Hippocampal formation (tissue), 2 donors: ENCODE measurements around the gene ST7.
"Not testable (repeated sequence)": the region's sequence is repeated elsewhere in the genome, so short reads cannot be mapped to it uniquely, and the experiment has no call there.

Experiments
- DNase-seq, 2 donors: peaks; one replicate each; lab custom pipeline; 2025; lab: John Stamatoyannopoulos, UW

The ST7 gene

DNA sequence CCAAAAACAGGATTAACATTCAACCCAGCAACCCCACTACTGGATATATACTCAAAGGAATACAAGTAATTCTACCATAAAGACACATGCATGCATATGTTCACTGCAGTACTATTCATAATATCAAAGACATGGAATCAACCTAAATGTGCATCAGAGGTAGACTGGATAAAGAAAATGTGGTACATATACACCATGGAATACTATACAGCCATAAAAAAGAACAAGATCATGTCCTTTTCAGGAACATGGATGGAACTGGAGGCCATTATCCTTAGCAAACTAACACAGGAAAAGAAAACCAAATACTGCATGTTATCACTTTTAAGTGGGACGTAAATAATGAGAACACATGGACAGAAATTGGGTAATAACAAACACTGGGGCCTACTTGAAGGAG is 77.5 kb downstream of the ST7 start:
- DNase-seq: not testable (repeated sequence)

DNA sequence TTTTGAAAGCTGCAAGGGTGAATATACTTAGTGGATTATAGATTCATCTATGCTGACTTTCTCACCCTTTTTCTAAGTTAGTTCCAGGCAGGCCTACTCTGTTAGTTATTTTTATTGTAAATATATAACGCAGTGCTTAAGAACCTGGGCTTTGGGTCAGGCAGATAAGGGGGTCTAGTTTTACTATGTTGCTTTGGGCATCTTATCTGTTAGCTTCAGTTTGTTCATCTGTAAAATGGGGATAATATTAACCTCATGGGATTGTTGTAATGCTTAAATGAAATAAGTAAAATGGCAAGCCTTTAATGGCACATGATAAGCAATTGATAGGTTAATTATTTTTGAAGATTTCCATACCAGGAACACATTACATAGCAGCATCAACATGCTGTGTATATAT is 79.5 kb downstream of the ST7 start:
- DNase-seq: no peak

DNA sequence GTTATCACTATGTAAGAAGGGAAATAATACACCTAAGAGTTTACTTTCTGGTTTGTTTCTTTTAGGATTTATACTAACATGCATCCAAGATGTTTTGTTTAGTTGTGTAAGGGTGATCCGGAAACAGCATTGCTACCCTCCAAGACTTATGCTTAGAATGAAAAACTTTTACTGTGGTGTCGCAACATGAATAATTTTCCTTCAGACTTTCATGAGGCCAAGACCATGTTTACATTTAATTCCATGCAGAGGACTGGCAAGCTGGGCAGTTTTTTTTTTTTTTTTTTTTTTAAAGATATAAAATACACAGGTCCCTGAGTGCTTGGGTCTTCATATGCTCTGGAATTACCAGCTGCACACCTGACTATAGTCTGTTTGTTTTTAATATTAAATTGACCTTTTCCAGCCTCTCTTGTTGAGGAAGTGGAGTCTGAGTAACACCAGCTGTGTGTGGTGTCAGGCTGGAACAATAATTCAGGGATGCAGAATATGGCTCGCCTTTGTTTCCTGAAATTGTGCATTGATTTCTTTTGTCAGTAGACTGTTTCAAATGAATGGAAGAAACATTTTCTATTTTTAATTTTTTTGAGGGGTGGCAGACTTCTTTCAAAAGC is 81.7 kb downstream of the ST7 start:
- no peak for DNase-seq

DNA sequence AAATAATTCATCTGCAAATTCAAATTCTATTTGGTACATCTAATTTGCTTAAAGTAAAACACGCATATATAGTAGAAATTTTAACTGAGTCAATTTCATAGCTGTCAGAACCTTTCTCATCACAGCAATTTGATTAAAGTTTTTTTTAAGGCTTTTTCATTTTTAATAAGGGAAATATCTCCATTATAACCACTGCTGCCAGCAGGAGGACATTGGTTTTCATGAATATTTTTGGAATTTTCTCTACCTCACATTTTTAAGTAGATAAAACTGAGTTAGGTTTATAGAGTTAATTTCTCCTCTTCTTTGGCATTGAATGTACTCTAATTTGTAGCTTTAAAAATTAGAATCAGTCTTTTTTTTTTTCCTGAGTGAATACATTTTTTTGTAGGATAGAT is 82.2 kb downstream of the ST7 start:
- DNase-seq: no peak

DNA sequence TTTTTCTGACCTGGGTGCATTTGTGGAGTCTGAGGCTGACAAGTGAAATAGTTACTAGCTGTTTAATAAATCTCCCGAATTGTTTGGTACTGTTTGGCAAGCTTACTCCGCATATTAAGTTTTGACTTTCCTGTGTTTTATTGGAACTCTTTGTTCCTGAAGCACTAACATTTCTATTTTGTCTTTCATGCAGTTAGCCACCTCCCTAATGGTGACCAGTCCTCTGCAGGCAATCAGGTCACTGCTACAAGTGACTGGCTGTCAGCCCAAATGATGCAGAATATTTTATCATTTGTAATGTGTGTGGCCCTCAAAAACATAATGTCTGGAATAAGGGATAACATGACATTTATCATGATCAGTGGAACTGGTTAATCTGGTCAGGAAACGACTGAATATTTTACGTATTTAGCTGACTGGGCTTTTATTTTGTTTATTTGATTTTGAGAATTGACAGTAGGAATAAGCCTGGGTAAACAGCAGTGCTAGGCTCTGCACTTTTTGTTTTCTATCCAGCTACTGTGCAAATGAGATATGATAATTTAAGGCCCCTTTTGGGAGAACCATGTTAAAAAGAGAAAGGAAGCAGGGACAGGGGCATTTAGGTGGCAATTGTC is 82.9 kb downstream of the ST7 start:
- DNase-seq: no peak

DNA sequence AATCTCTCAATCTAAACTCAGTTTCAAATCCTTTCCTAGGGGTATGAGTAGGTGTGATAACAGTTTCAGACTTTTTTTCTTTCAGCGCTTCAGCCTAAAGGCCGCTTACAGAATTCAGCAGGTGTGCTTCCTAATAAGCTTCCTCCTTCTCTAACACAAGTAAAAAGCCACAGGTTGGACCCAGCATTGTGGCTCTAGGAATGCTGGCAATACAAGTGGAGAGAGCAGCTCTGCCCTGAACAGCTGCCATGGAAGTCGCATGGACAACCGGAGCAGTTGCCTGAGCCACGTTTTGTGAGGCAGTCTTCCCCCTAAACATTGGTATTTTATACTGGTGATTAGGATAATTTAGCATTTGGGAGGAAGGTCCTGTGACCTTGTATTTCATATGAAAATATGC is 83.5 kb downstream of the ST7 start:
- DNase-seq: no peak

DNA sequence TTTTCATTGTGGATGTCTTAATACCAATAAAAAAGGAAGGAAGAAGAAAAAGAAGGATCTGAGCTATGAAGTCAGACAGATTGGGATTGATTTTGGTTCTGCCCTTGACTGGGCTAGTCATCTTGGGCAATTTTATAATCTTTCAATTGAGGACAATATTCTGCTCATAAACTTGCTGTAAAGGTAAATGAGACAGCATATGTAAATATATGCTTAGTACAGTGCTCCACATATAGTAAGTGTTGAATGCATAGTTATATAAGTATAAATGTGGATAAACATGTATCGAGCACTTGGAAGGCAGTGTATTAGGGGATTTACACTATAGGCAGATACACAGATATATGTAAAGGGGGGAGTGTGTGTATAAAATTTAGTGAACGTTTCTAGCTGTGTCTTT is 85.1 kb downstream of the ST7 start:
- DNase-seq: no peak

DNA sequence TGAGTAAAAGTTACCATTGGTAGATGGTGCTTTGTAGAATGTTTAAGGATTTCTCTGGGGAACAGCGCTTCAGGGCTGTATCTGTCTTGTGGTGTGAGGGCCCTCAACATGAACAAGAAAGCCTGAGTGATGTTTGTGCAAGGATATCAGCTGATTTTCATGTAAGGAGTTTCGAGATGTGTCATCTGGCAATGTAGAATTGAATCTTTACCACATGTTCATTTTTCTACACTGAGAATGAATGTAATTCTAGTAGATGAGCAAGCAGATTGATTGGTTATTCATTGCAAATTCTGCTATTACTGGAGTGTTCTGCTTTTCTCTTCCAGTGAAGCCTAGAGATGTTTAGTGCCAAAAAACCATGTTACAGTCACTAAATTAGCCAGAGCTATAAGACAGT is 87.7 kb downstream of the ST7 start:
- no peak for DNase-seq

DNA sequence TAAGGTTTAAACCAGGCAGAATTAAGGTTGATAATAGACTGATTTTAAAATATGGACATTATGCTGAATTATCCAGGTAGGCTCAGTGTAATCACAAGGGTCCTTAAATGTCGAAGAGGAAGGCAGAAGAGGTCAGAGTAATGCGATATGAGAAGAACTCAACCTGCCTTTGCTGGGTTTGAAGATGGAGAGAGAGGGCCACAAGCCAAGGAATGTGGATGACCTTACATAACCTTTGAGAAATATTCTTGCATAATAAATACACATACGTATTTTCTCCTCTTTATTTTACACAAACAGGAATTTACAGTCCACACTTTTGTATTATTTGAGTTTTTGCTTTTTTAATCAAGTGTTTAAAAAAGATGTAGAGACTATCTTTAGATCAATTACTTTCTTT is 88.5 kb downstream of the ST7 start:
- no peak for DNase-seq

DNA sequence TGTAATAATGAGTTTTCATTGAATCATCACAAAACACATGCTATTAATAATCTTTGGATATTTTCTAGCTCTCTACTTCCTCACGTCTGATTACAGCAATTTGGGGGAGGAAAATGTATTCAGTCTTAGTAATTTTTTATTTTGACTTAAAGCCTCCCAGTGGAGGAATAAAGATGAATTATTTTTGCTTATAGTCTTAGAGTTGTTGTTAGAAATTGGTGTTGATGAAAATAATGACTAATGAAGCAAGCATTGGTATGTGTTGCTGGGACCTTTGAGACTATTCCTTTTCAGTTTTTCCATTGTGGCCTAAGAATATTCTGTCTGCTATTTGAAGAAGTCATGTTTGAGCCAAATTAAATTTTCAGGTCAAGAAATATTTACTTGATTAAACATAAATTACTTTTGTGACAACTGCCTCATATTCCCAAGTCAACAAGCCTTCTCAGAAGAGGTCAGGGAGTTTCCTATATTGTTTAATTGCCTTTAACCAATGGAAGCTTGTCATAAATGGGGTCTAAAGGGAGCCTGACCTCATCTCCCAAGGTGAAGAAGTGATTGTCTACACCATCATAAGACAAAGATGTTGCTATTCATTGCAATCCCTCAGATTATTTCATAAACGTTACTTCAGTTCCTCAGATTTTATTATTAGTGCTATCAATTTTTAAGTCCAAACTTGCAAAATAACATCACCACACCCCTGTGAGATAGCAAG is 90.0 kb downstream of the ST7 start:
- no peak for DNase-seq

DNA sequence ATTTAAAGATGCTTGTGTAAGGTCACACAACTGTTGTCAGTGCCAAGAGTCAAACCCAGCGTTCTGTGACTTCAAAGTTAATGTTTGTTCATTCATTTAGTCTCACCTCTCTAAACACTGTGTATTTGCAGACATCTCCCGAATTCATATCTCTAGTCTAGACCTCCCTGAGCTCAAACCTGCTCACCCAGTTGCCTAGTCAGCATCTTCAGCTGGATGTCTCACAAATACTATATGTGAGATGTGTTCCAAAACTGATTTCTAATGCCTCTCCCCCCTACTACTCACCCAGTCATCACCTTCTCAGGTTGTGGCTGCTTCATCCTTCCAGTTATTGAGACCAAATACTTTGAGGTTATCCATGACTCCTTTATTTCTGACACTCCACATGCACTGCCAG is 91.4 kb downstream of the ST7 start:
- no peak for DNase-seq

DNA sequence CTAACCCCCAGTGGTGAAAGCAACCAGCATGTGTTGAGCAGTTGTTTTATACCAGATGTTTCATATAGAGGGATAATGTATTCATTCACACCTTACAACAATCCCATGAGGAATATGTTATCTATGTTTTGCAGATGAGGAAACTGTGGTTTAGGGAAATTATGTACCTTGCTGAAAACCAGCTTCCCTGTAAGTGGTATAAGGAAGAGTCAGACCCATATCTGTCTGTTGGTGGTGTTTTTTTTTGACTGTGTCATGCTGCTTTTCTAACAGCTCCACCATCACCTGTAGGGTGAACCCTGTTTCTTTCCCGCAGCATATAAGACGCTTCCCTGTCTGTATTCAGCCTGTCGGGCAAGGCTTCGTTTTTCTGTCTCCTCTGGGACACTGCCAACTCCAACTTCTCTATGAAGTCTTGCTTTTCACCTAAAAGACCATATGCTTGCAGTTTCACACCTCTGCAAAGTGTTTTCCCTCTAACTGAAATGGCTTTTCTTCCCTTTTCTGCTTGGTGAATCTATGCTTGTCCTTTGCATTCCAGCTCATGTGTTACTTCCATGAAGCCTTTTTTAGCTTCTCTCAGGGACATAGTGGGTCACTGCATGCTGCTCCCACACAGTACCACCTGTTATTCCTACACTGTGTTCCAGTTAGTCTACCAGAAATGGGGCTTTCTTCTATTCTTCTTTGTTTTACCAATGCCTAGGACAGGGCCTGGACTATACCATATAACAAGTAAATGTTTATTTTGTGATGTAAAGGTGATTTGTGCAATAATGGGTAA is 92.8 kb downstream of the ST7 start:
- DNase-seq: no peak

DNA sequence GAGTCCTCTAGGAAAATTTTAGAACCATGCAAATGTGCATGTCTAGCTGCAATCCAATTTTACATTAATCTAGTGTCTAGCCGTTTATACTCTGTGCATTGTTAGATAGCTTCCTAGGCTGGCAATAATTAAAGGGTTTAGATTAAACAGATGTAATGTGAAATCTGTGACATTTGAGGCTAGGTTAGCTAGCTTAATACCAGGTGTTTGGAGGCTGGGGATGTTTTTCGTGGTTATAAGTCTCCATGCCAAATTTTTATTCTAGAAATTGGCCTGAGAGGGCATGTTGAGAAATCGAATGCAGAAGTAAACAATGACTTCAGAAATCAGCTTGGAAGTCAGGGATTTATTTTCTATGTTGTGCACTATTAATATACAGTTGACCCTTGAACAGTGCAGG is 94.2 kb downstream of the ST7 start:
- no peak for DNase-seq

DNA sequence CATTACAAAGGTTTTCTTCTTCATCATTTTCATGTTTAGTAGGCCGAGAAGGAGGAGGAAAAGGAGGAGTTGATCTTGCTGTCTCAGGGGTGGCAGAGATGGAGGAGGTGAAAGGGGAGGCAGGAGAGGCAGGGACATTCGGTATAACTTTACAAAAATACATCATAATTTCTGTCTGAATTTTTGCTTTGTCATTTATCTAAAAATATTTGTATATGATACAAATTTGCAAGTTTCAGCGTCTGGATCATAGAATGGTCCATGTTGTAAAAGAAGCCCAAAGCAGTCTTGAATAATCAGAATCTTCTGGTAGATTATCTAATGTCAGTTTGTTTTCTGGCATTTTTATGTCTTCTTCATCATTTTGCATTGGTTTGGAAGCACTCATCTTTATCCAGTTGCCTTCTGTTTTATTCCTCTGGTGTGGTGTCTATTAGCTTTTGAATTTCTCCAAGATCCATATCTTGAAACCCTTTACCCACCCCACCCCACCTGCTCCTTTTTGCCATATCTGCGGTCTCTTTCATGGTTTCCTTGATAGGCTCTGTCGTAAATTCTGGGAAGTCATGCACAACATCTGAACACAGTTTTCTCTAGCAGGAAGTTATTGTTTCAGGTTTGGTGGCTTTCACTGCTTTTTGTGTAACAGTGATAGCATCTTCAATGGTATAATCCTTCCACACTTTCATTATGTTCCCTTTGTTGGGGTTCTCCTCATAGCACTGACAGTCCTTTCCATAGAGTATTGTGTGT is 95.0 kb downstream of the ST7 start:
- no peak for DNase-seq

DNA sequence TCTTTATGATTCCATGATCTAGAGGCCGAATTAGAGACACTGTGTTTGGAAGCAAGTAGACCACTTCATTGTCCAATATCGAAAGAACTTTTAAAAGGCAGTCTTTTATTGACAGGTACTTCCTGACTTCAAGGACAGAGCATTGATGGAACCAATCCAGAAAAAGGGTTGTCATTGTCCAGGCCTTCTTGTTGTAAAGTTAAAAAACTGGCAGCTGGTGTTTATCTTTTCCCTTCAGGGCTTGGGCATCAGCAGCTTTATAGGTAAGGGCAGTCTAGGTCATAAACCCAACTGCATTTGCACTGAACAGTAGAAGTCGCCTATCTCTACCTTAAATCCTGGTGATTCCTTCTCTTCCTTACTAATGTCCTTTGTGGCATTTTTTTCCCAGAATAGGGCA is 95.6 kb downstream of the ST7 start:
- no peak for DNase-seq

DNA sequence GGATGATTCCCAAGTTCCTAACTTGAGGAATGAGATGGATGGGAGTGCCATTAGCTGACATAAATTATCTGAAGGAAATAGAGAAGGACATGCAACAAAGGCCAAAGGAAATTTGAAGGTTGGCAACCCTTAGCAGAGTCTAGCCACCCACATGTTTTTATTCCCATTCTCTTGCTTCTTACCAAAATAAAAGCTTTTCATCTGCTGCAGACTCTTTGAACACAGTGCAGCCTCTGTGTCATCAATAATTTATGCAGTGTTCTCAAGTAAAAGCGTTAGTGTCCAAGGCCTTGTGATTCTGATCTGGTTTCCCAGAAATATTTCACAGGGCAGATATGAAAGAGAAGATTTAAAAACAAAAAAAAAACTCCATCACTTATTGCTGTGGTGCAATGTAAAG is 98.5 kb downstream of the ST7 start:
- peak in 1 of 2 donors; percentile 48 for DNase-seq

DNA sequence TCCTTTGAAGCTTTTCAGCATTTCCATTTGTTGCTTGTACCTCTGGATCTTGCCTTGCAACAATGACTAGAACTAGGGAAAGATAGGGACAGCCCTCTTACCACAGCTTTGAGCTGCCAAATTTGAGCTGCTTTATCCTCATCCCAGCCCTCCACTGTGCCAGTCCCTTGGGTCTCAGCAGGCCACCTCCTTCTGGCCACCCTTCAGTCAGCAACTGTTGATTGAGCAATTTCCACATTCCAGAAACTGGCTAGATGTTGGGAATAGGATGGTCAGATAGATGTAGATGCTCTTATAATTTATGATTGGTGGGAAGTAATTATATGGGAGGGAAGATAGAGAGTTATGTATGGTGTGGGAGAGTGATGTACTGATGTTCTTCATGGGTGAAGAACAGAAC is 100.1 kb downstream of the ST7 start:
- no peak for DNase-seq

DNA sequence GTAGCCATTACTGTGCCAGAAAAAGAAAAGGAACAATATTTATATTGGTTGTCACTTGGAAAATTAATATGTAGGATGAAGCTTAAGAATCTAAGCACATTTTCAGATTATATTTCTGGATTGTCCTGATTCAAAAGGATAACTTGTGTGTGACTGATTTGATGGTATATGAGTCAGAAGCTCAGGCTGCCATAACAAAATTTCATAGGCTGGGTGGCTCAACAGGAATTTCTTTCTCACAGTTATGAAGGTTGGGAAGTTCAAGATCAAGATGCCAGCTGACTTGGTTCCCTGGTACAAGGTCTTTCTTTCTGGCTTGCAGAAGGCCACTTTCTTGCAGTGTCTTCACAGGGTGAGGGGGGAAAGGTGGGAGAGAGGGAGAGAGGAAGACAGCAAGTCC is 108.5 kb downstream of the ST7 start:
- DNase-seq: no peak

DNA sequence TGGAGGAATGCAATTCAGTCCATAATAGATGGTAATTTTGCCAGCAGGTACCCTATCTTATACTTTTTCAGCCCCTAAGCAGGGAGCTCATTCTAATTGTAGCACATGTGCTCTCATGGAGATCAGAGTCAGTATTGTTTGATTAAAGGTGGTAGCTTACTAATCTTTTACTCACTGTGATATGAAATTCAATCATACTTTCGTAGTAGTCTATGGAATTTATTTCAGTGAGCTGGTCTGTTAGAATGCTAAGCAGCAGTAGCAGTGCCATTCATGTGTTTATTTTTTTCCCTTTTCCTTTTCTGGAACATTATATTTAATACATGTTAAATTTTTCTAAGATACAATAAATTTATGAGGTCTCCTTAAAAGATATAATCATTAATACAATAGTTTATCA is 109.0 kb downstream of the ST7 start:
- DNase-seq: no peak

DNA sequence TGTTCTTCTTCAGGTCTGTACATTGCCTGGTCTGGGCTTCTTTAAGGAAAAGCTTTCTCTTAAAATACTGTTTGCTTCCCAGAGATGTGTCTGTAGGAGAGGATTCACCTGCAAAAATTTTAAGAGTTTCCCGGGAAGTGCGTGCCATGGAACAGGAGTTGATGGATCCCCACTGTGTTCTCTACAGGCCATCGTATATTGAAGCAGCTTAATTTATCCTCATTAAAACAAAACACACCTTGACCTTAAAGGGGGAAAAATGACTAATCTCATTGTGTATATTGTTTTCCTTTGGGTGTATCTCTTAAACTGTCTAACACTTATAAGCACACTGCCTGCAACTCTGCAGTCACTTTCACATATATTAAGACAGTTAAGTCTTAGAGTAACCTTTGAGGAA is 111.4 kb downstream of the ST7 start:
- no peak for DNase-seq

DNA sequence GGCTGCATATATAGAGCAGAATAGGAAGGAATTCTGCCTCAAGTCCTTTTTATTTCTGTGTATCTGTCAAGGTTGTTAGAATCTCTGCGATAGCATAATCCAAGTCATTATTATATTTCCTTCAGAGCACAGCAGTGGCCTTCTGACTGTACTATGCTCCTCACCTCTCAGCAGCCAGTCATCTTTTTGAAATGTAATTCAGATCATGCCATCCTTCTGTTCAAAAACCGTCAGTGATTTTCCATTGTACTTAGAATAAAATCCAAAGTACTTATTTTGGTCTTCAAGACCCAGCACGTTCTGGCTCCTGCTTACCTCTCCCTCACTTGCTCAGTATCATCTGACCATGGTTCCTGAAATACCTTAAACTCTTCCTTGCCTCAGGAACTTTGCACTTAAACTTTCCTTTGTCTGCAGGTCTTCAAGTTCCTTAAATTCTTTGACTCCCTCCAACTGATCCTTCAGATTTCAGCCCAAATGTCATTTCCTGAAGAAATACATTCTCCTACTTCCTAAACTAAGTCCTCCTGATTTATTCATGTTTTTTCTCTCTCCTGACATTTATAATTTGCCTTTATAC is 112.4 kb downstream of the ST7 start:
- no peak for DNase-seq

DNA sequence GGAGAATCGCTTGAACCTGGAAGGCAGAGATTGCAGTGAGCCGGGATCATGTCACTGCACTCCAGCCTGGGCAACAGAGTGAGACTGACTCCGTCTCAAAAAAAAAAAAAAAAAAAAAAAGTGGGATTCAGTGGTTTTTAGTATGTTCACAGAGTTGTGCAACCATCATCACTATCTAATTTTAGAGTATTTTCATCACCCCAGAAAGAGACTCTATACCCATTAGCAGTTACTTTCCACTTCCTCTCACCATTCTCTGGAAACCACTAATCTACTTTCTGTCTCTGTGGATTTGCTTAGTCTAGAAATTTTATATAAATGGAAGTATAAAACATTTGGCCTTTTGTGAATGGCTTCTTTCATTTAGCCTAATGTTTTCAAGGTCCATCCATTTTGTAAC is 113.4 kb downstream of the ST7 start:
- no peak for DNase-seq
